Measurements from ENCODE around the gene RBX1.
"Not testable (repeated sequence)": the region's sequence is repeated elsewhere in the genome, so short reads cannot be mapped to it uniquely, and the experiment has no call there.

Gene RBX1

DNA sequence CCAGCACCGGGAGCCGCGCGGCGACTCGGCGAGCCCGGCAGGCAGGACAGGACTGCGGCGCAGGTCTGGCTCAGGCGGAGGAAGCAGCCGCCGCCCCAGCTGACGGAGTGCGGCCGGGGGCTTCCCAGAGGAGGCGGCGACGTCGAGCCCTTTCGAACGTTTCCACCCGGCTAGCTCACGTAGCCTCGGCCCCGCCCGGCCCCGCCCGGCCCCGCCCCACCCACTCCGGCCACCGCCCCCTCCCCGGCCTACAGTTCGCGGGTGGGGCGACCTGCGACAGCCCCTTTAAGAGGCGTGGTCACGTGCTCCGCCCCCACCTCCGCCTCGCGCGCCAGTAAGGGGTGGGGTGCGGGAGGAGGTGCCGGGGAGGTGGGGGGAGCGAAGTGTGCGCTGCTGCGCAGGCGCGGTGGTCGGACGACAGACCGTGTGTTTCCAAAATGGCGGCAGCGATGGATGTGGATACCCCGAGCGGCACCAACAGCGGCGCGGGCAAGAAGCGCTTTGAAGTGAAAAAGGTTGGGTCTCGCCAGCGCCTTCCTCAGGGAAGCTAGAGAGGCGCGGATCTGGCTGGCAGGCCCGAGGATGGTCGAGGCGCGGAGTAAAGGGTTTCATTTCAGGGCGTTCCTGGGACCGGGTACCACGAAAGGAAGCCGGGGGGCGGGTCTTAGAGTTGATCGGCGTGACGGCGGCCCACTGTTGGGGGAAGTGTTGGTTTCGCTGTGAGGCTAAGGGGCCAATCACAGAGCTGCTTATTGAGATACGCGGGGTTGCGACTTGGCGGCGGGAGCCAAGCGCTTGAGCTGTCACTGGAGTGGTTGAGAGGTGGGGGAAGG, at the start of gene RBX1:
RBX1 (plus strand) TSS at position 417 of the 833 bp plus-strand sequence; CDS start at position 438, 21 bp downstream.
- peak; percentile 85 for DNase-seq

DNA sequence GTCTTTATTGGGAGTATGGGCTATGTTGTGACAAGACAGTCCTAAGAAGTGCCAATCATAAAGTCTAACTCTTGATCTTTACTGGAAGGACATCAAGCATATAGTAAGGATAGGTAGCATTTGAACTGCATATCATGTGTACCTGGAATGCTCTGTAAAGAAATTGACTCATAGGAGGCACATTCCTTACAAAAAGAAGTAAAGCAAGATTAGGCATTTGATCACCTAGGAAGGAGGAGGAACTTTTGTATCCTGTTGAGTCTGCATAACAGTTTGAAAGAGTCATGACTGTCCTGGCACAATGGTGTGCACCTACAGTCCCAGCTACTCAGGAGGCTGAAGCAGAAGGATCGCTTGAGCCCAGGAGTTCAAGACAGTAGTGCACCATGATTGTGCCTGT, 47.1 kb upstream of the RBX1 start:
- no peak for DNase-seq

DNA sequence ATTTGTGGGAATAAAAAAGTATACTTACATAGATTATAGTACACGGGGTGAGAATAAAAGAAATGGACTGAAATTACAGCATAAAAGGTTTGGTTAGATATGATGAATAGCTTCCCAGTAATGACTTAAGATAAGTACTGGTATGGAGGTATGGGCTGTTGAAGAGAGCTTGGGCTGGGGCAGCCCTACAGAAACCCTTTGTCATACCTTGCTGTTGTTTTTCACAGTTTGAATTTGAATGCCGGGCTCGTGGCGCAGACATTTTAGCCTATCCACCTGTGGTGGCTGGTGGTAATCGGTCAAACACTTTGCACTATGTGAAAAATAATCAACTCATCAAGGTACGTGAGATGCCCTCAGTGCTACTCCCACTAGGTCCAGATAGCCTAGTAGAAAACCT, 42.3 kb upstream of the RBX1 start:
- no peak for DNase-seq

DNA sequence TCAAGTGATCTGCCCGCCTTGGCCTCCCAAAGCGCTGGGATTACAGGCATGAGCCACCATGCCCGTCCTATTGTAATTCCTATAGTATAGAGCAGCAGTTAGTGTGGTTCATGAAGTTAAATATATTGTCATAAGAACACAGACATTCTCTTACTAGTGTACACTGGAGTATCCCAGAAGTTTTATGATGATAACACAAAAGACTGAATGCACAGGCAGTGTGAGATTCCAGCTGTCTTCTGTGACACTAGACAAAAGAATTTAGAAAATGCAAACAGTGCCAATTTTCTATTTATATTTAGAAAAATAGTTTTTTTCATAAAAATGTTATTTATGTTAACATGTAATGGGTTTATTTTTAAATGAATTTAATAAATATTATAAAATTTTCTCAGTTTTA, 39.4 kb upstream of the RBX1 start:
- no peak for DNase-seq

DNA sequence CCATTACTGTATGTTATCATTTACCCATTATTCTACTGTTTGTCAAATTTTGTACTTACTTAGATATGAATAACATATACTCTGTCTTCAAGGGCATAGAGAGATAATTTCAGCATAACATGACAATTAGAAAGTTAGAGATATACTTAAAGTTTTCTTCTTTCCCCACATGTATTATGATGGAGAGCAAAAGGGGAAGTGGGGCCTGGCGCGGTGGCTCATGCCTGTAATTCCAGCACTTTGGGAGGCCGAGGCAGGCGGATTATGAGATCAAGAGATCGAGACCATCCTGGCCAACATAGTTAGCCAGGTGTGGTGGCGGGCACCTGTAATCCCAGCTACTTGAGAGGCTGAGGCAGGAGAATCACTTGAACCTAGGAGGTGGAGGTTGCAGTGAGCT, 38.2 kb upstream of the RBX1 start:
- DNase-seq: not testable (repeated sequence)

DNA sequence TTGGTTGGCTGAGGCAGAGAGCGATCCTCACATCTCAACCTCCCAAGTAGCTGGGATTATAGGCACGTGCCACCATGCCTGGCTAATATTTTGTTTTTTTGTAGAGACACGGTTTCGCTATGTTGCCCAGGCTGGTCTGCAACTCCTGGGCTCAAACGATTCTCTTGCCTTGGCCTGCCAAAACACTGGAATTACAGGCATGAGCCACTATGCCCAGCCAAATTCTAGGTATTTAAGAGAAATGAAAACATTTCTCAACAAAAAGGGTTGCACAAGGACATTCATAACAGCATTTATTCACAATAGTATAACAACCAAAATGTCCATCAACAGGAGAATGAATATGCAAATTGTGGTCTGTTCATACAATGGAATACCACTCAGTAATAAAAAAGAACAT, 31.7 kb upstream of the RBX1 start:
- no peak for DNase-seq

DNA sequence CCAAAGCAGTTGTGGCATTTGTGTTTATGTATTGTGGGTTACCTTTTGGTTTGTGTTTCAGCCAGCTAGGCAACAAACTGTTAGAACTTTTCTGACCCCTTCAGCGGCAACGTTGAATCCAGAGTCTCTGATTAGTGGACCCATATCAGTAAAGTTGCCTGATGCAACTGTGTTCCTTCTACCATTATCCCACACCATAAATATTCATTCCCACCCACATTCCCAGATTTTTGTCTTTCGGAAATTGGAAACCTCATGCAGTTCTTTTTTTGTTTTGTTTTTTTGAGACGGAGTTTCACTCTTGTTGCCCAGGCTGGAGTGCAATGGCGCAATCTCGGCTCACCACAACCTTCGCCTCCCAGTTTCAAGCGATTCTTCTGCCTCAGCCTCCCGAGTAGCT, 30.7 kb upstream of the RBX1 start:
- DNase-seq: no peak

DNA sequence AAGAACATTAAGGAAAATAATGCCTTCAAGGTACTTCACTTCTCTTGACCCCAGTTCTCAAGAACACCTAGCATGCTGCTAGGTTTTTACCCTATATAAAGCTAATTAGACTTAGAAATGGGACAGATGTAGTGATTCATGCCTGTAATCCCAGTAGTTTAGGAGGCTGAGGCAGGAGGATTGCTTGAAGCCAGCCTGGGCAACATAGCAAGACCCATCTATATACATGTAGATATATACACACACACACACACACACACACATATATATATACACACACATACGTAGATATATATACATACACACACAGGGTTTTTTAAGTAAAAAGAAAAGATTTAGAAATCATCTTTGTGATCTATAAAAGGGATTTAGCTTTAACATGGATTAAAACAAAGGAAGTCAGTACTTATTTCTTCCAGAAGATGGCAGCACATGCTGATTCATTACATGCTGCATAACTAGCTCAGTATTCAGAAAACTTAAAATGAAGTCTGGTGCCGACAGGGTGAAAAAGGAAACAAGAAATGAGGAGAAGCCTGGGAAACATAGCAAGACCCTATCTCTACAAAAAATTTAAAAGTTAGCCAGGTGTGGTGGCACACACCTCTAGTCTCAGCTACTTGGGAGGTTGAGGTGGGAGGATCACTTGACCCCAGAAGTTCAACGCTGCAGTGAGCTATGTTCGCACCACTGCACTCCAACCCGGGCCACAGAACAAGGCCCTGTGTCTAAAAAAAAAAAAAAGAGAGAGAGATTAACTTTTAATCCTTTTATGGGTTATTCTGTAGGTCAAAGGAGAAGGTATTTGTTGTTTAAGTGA, 28.5 kb upstream of the RBX1 start:
- peak; percentile 39 for DNase-seq

DNA sequence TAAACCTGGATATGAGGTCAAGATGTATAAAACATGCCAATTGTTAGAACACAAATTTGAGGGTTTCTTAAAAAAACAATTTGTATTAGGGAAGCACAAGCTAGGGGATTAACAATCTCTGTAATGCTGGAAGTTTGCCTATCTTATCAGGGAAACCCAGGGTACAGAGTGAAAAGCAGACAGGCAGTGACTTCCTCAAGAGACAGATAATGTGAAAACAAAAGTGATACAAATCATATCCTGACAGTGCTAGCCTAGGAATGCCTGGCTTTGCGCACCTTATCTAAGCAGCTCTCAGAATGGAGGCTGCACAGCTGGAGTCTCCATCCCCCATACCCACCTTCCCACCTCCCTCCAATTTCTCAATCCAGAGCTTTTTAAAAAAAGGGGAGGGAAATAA, 22.5 kb upstream of the RBX1 start:
- DNase-seq: no peak

DNA sequence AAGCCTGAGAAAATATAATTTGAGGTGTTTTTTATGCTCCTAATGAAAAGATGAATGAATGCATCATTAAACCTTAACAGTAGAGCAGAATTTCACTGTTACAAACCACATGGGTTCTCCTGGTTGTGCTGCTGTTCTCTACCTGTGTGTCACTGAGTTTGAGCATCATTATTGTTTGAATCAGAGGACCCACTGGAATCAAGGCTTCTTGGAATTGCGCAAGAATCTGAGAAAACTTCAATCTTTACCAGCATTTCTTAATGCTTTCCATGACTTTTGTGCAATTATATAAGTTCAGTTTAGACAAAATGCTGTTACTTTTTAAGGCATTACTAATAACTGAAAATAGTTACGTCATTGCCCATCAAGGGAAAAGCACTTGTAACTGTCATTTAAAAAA, 18.8 kb upstream of the RBX1 start:
- no peak for DNase-seq

DNA sequence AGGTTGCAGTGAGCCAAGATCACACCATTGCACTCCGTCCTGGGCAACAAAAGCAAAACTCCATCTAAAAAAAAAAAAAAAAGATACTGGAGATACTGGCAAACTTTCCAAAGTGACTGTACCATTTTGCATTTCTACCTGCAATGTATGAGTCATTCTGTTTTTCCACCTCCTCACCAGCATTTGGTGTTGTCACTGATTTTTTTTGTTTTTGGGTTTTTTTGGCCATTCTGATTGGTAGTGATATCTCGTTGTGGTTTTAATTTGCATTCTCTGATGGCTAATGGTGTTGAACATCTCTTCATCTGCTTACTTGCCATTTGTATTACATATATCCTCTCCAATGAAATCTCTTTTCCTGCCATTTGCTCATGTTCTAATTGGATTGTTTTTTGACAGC, 12.0 kb upstream of the RBX1 start:
- no peak for DNase-seq

DNA sequence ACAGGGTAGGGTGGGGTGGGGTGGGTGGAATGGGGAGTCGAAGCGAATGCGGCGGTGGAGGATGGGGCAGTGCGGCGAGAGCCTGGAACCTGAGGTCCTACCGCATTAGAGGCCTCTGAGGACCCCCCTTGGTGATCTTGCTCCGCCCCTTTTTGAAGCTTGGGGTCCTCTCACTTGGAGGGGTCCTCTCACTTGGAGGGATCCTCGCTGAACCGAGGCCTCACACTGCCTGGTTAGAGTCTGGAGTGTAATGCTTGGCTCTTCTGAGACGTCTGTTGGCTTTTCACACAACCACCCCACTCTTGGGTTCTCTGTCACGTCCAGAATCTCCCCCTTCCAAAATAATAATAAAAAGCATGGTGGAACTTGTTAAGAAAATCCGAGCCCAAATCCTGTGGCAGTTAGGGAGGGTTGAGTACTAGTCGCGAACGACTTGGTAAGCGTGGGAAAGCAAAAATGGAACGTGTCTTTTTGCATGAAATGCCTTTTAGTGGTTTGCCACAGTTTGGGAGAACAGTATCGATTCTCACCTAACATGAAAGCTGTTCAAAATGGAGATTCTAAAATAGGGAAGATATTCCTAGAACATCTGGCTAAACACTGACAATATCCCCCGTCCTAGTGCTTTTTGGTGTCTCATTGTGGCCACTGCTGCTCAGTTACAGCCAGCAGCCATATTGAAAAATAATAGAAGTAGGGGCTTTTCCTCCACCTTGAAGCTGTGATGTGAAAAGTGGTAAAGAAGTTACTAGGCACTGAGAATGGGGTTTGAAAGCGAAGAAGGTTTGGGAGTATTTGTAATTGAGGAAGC, 822 bp downstream of the RBX1 start:
- no peak for DNase-seq

DNA sequence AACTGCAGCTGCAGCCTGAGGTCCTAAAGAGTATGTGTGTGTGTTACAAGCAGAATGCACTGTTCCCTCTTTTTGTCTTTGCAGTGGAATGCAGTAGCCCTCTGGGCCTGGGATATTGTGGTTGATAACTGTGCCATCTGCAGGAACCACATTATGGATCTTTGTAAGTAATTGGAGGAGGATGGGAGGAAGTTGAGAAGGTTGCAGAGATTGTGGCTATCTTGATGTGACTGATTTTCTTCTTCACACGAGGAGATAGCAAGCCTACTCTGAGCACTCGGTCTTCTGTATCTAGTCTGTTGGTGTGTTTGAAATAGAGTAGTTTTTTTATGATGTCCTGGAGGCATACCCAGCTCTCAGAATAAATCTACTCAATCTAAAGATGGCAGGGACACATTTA, 2.3 kb downstream of the RBX1 start:
- no peak for DNase-seq

DNA sequence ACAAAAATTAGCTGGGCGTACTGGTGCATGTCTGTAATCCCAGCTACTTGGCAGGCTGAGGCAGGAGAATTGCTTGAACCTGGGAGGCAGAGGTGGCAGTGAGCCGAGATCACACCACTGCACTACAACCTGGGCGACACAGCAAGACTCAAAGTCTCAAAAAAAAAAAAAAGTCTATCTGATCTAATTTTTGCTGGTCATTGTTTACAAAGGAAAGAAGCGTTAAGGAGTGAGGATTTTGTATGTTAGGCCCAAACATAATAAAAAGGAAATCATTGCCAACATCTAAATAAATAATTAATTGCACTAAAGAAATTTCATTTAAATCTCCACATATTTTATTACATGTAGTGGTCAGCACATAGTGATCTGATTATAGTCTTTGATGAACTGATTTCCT, 2.9 kb downstream of the RBX1 start:
- no peak for DNase-seq

DNA sequence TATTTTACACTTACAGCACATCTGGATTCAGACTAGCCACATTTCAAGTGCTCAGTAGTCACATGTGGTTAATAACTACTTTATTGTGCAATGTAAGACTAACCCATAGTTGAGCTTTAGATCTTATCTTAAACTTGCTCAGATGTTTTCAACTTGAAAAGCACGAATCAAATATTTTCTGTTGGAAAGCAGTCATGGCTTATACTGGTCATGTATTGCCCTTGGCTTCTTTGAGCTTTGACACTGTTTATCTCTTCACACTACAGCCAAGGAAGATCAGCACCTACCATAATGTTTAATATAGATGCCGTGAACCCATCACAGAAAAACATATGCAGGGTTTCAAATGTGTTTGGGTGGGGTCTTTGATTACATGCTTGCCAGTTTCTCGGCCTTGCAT, 4.4 kb downstream of the RBX1 start:
- no peak for DNase-seq

DNA sequence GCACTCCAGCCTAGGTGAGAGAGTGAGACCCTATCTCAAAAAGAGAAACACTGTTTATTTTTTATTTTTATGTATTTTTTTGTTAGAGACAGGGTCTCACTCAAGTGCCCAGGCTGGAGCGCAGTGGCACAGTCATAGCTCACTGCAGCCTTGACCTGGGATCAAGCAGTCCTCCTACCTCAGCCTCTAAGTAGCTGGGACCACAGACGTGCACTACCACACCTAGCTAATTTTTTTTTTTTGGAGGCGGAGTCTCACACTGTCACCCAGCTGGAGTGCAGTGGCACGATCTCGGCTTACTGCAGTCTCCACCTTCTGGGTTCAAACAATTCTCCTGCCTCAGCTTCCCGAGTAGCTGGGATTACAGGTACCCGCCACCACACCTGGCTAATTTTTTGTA, 6.4 kb downstream of the RBX1 start:
- DNase-seq: no peak

DNA sequence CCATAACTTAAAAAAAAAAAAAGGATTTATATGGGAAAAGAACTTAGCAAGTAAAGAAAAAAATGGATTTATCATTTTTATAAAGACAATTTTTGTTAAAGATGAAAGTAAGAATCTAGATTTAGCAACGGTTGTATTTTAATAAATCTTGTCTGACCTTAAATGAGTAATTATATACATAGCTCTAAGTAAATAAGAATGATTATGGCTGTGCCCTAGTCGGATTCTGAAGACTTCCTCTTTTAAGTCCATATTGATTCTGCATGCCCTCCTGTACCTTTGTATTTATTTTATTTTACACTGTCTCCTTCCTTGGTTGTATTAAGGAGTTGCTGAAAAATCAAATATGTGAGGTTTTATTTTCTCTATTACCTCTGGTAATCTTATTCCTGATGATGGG, 7.1 kb downstream of the RBX1 start:
- DNase-seq: no peak

DNA sequence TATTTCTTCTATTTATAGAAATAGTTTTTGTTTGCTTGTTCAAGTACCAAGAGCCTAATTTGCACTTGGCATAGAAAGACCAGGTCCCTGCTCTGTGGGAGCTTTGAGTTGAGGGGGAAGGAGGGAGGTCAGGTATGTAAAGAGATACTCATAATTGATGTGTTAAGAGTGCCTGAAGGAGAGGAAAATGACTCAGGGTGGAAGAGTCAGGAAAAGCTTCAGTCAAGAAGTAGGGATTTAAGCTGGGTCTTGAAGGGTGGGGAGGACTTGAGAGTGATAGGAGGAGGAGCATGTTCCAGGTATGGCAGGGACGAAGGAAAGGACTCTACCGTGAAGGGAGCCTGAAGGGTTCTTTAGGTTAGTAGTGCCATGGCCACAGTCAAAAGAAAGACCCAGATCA, 9.0 kb downstream of the RBX1 start:
- no peak for DNase-seq

DNA sequence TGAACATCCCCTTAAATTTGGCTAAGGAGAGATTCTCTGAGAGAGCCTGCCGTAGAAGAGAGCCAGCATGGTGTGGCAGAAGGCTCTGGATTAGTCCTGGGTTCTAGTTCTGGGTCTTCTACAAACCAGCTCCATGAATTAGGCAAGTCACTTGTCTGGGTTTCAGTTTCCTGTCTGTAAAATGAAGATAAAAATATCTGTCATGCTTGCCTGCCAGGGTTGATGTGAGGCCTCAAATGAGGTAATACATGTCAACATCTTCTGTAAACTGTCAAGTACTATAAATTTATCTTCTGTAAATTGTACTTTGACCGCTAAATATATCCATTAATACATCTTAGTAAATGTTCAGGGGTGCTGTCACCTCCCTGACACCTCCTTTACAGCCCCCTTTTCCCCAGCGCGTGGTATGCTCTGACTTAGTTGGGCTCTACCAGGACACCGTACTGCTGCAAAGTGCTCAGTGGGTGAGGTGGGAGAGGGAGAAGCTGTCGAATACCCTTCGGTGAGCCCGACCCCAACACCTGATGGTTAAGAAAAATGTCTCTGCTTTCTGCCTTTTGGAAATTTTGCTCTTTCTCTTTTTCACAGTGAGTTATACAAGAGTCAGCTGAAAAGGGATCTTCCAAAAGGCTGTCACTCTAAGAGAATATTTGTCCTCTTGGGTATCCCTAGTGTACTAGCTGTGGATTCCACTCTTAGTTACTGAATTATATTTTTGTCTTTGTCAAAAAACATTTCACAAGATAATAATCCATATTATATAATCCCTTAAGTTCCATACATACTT, 15.0 kb downstream of the RBX1 start:
- no peak for DNase-seq

DNA sequence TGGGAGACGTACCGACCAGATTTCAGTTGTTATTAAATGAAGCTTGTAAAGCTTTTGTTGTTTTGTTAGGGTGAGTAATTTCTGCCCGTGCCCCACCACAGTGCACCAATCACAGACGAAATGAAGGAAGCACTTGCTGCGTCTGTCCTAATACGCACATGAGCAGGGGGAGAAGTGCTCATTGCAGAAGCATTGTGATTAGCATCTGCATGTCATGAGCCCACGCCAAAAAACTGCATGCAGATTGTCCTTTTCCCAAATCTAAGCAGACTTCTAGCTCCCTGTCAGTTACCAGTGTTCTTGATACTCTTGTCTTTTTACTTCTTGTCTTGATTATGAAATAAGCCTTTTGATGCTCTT, 15.5 kb downstream of the RBX1 start:
- DNase-seq: no peak

DNA sequence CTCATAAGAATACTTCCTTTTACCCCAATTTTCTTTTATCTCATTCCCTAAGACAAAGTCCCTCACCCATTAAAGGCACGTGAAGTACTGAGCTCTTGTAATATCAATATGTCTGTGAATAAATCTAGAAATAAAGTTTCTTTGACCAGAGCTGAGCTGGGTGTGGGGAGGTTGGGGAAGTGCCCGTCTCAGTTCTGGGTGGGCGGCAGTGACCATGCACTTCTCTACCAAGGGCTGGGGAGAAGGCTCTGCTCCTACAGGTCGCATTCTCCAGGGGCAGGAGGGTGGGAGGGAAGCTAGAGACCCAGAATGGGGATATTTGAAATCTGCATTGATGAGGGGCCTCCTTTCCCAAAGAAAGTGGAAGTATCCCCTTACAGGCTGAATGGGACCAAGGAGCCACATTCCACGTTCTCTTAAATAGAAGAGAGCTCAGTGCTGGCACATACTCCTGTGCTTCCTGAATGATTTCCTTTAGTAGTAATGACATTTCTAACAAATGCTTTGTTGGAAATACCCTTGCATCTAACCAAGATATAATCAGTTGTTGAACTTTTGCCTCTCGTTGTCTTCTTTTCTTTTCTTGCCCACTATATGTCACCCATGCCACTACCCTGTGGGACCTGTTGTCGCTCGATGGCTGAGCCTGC, 16.1 kb downstream of the RBX1 start:
- DNase-seq: no peak

DNA sequence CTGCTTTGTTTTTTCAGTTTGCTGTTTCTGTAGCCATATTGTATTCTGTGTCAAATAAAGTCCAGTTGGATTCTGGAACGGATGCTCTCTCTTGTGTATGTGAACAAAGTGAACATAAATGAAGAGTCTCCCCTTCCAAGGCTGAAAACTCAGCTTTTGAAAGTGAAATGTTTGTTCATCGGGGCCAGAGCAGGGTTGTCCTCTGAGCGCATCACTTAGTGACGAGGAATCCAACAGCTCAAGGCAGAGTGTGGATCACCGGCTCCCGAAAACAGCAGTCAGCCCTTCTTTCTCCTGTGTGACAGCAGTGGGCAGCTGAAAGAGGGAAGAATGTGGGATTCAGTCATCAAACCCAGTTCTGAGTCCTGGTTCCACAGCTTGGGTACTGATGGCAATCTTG, 21.4 kb downstream of the RBX1 start:
- no peak for DNase-seq
